Measurements from ENCODE around the gene IQGAP2.

The IQGAP2 gene

DNA sequence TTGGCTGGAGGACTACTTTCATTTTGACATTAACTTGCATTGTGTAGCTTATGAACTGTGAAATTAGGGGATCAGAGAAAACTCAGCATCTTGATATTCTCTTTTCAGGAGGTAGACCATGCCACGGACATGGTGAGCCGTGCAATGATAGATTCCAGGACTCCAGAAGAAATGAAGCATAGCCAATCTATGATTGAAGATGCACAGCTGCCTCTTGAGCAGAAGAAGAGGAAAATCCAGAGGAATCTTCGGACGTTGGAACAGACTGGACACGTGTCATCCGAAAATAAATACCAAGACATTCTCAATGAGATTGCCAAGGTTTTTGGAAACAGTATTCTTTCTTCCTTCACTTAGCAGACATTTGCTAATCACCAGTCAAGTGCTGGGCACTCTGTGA is 292.3 kb downstream of the IQGAP2 start:
- DNase-seq: no peak

DNA sequence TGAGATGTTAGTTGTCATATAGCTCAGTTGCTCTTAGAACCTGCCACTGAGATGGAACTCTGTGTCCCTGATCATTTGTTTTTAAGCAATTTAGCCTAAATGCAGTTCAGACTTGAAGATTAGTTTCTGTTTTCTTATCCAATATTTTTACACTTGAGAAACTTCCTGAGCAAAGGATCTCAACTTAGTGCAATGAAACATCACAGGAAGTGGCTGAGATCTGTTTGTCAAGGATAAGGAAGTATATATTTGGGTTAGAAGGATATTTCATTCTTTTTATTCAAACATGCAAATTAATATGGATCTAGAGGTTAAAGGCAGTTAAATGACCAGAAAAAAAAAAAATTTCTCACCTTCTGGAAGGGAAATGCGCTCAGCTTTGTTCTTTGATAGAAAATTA is 293.2 kb downstream of the IQGAP2 start:
- no peak for DNase-seq

DNA sequence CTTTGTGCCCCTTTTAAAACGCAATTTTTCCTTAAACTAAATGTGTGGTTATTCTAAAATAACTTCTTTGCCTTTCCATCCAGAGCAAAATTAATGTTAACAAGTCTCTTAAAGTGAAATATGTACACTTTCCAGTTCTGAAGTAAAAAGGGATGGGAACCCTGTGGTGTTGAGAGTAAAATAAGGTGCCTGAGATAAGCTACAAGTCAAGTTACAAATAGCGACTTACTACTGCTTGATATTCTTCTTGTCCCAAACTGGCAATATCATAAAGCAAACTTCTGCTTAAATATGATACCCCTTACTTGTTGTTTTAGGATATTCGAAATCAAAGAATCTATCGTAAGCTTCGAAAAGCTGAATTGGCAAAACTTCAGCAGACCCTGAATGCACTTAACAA is 294.6 kb downstream of the IQGAP2 start:
- no peak for DNase-seq

DNA sequence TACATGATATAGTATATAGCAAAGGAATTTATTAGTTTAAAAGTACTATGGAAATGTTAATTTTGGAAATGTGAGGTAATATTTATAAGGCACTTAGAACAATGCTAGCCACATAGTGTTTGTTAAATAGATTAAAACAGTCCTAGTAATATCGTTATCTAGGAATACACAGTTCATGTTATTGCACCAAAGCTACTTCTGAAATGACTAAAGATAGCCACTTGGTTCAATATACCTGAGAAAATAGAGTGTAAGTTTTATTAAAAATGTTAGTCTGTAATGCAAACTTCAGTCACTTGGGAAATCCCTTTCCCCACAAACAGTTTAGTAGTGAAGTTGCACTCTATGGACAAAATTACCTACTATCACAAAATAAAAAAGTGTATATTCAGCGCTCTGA is 297.5 kb downstream of the IQGAP2 start:
- no peak for DNase-seq

DNA sequence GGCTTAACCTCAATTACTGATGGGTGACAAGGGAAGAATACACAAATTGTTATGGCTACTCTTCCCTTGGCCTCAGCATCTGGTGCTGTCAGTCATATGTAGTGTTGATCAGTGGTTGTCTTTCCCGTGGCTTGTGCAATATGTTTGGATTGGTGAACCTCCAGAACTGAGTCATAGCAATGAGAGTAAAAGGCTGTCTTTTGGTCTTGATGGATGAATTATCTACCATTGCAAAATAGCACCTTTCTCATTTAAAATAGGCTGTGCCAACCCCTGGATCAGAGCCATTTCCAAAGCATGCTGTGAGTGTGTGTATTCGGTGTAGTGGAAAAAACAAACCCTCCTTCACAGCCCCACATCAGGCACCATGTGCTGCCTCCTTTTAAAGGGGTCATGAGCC is 298.2 kb downstream of the IQGAP2 start:
- DNase-seq: no peak

DNA sequence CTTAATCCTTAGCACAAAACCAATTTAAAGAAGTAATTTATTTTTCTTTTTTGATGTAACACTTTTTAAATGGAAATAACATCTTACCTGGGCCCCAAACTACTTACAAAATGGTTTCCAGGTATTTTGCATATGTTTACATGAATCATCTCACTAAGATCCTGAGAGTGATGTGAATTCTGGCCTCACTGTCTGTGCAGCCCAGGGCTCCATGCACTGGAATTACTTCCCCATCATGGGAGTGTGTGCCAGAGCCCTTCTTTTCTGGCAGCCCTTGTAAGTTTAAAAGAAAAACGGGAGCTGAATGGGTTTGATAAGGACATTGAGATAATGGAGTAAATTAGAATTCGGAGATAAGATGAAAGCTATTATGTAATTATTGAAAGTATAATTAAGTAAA is 300.6 kb downstream of the IQGAP2 start:
- no peak for DNase-seq

DNA sequence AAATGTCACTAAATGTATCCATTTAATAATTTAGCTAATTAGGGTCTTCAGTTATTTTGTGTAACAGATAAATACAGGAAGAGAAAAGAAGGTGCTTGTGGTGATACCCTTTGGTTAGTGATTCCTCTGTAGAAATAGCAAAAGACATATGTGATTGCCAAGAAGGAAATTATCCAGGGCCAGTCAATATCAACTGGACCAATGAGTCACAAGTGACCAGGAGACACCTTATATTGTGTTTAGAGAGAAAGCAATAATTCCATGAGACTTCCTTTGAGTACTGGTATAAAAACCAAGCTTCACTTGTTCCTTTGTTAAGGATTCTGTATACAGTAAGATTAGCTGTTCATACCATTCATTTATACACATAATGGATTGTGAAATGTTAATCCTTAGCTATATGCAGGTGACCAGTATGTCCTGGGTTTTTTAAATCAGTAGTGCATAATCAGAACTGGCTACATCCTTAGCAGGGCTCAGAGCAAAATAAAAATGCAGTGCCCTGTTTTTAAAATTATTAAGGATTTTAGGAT is 301.1 kb downstream of the IQGAP2 start:
- DNase-seq: no peak

DNA sequence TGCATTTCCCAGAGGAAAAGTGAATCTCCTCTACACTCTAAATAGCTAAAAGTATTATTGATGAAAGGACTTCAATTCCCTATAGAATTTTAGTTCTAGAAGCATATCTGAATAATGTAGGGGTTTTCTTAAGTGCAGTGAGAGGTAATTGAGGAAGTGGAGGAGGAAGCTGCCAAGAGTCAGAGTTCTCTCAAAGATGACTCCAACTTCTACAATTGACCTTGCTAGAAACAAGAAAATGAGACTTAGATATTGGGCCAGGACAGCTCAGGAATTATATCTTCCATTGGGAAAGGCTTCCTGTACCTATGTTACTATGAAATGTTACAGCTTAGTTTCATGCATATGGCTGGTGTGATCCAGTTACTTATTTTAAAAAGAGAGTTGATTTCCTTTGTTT is 302.5 kb downstream of the IQGAP2 start:
- no peak for DNase-seq

DNA sequence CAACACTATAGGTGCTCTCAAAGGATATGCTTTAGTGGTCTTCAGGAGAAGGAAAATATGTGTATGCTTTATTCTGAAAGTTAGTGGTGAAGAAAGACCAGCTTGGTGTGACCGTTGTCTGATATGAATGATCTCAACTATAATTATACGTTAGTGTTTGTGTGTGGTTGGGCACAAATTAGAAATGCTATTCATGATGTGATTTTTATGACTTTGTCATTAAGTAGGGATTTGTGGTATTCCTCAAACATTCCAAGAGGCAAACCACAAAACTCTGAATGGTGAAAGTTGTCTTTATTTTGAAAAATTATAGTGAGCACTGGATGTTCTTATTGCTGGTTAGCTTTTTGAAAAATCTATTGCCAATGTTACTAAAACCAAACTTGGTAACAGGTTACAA is 306.7 kb downstream of the IQGAP2 start:
- DNase-seq: no peak

DNA sequence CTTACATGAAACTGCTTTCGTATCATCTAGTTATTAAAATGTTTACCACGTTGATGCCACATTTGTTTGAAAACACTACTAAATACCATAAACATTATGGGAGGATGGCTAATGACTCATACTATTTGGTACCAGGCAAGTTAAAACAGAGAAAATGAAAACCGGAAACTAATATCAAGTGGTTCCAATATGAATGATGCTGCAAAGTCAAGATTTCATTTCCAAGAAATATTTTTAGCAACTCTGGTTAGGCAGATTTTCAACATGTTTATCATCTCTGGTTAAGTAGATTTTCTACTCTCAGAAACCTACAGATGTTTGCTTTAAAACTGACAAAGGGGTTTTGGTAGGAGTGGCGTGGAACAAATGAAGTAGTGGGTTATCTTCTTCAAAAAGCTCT is 307.9 kb downstream of the IQGAP2 start:
- no peak for DNase-seq

DNA sequence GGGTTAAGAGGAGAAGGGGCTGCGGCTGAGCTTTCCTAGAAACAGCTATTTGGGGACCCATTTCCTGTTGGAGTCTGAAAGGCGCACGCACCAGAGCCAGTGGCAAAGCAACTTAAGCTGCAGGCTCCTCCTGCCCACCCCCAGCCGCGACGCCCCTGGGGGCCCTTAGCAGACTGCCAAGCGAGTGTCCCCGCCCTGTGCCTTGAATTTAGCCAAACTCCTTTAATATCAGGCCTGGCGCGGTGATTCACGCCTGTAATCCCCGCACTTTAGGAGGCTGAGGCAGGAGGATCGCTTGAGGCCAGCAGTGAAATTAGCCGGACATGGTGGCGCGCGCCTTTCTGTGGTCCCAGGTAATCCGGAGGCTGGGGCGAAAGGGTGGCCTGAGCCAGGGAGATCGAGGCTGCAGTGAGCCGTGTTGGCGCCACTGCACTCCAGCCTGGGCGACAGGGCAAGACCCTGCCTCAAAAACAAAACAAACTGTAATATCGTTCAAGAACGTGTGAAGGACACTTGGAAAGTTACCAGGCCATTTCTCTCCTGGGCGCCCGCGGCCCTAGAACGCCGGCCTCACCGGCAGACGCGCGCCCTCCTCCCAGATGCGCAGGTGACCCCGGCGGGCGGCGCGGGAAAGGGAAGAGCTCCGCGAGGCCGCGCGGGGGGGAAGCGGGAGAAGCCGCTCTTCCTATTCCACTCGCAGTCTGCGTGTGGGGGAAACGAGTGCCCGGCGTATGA is 311.8 kb downstream of the IQGAP2 start:
- peak; percentile 64 for DNase-seq

DNA sequence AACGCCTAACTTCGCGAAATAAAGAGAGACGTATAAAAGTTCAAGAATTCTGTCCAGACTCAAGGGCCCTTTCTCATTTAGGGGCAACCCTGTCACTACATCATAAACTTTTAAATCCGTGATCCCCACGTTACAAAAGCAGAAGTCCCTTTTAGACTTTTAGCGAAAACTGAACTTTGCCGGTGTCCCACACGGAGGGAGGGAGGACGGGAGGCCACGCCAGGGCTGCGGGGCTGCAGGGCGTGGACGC is 312.3 kb downstream of the IQGAP2 start:
- DNase-seq: no peak

DNA sequence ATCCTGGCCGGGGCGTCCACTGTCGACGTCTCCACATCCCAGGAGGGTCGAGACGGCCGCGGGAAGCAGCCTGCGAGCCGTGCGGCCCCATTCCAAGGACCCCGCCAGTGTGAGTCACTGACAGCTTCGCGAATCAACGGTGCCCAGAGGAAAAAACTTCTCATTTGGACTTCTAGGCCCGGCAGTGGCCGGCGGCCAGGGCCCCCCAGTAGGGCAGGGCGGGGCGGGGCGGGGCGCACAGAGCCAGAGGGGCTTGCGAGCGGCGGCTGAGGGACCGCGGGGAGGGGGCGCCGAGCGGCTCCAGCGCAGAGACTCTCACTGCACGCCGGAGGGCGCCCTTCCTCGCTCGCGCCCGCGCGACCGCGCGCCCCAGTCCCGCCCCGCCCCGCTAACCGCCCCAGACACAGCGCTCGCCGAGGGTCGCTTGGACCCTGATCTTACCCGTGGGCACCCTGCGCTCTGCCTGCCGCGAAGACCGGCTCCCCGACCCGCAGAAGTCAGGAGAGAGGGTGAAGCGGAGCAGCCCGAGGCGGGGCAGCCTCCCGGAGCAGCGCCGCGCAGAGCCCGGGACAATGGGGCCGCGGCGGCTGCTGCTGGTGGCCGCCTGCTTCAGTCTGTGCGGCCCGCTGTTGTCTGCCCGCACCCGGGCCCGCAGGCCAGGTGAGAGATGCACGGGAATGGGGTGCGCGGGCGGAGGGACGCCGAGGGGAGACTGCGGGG is 312.8 kb downstream of the IQGAP2 start, which contains the start of gene F2R:
Gene F2R (plus strand): TSS at position 391 of the 720 bp plus-strand sequence. CDS start 182 bp downstream, at position 573.
- DNase-seq: peak; percentile 75

DNA sequence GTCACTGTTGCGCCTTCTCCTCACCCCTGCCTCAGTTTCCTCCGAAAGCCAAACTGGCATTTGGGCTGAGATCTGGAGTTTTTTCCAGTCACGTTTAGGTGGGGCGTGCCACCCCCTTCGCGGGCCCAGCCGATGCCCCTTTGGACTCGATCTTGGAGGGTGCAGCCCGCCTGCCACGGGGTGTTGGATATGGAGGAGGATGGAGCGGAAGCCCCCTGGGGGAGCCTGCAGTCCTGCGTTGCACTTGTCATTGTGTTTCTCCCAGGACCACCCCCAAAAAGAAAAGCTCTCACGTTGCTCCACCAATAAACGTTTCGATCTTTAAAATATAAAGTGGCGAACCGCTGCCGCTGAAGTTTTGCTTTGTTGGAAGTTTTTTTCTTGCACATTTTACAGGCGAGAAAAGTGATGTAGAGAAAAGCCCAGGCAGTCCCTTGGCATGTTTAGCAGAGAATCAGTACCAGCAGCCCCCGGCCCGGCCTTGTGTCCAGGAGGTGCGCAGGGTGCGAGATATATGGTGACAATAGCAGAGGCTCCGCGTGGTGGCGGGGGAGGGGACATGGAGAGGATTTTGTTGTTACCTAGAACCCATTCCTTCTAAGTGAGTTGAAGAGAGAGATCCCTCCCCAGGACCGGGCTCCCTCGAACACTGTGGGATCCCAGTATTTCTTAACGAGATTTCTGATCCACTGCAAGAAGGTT is 313.5 kb downstream of the IQGAP2 start:
- DNase-seq: no peak

DNA sequence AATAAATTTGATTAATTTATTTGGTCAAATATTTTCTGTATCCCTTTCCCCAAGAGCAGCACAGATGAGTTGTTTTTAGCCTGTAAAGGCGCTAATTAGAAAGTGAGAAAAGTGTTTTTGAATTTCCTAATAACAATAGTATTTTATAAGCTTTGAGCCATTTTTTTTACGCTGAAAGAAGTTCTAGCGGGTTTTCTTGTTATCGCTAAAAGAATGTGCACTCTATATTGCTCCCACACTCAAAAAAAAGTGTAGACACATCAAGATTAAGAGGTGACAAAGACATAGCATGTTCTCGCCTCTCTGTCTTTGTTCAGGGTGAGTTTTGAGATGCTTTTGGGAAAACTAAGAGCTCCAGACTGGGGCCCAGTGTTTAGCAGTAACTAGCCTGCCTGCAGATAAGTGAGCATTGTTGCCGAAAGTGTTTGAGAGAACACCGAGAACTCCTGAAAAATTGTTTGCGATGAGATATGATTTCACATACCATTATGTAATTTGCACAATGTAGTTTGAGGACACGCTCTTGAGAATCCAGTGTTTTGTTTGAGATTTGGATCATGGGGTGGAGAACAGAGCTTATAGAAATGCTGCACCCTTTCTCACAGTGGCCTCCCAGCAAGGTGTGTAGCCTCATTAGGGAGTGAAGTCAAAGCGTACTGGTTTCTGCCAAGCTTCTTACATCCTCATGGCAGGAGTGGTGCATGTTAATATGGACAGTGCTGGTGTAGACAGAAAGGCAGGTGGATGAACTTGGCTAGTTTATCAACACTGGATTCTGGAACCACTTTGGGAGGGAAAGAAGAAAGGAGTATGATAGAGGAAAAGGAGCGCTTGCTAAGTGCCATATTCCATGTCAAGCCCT is 314.4 kb downstream of the IQGAP2 start:
- no peak for DNase-seq

DNA sequence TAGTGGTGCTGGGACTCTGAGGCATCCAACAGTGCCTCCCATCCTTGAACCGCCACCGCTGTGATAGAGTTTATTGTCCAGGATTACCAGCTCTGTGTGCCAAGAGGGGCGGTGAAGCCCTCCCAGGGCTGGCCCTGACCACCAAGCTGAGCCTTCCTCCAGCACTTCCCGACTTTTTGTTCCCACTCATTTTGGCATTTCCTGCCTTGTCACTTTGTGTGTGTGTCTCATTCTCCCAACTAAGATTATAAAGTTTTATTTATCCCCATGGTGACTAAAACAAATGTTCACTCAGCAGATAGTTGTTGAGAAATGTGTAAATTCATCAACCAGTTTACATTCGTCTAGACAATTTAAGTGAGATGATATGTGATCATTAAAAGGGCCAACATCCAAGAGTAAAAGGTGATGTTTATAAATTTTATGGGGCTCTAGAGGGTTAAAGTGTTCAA is 315.3 kb downstream of the IQGAP2 start:
- no peak for DNase-seq

DNA sequence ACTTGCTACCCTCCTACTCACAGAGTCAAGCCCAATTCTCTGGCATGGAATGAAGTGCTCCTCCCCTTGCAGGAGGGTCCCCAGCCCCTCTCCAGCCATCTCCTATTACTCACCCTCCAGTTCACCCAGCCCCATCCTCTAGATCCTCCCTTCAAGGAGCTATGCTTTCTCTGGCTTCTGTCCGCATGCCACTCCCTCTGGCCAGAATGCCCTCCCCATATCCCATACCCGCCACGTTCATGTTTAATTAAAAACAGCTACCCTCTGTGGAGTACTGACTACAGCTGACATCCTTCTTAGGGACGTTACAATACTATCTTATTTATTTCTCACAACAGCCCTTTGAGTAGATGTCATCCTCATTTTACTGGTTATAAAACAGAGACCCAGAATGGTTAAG is 315.8 kb downstream of the IQGAP2 start:
- DNase-seq: no peak

DNA sequence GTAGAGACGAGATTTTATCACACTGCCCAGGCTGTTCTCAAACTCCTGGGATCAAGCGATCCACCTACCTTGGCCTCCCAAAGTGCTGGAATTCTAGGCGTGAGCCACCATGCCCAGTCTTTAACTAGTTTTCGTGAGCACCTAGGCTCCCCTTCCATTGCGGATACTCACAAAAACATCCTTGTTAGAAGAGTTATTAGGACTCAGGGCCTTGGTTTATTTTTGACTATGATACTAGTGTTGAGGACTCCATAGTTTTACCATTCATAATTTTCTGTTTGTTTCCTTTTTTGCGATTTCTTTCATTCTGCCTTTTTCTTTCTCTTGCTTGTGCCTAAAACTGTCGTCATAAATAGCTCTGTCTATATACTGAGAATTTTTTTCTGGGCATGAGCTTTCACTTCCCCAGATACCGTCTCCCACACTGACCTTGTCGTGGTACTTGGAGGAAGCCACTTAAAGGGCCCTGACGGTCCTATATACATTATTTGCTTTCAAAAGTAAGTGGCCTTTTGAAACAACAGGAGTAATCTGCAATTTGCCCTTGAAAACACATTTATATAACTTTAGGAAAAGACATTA is 318.0 kb downstream of the IQGAP2 start:
- no peak for DNase-seq

DNA sequence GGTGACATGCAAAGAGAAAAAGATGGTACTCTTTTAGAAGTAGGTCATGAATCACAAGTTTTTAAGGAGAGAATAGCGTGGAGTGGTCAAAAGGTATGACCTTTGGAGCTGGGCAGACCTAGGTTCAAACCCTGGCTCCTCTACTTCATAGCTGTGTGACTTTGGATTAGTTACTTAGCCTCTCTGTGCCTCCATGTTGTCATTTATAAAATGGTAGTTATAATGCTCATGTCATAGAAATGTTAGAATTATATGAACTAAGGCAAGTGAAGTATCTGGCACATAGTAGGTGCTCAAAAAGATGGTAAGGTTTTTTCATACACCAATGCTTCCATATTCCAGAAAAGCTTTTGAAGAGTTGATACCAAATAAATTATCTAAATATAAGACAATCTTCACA is 320.2 kb downstream of the IQGAP2 start:
- no peak for DNase-seq

DNA sequence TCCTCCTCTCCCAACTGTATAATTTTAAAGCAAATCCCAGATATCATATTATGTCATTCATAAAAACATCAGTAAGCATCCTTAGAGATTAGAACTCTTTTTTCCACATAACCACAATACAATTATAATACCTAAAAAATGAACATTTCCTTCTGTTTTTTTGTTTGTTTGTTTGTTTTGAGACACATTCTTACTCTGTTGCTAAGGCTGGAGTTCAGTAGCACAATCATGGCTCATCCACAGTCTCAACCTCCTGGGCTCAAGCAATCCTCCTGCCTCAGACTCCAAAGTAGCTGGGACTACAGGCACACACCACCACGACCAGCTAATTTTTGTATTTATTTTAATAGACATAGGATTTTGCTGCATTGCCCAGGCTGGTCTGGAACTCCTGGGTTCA is 320.8 kb downstream of the IQGAP2 start:
- DNase-seq: no peak

DNA sequence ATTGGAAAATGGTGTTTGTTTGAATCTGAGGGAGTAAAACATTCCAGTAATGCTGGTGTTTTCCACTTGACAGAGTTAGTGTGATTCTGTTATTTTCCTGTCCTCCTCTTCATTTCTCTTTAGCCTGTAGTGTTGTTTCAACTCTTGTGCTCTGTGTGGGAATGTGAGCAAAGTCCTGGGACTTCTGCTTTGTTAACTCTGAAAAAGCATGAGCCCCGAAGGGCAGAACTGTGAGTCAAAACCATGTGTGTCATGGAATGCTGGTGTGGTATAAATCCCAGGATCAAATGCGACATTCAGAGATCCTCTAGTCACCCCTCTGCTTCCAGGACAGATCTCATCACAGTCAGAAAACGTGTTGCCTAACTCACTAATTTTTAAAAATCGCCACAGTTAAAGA is 321.8 kb downstream of the IQGAP2 start:
- DNase-seq: no peak

DNA sequence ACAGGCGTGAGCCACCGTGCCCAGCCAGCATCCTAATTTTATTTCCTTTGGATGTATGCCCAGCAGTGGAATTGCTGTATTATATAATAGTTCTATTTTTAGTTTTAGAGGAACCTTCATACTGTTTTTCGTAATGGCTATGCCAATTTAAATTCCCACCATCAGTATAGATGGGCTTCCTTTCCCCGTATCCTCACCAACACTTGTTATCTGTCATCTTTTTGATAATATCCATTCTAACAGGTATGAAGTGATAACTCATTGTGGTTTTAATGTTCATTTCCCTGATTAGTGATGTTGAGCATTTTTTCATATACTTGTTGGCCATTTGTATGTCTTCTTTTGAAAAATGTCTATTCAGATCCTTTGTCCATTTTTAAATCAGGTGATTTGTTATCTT is 325.9 kb downstream of the IQGAP2 start:
- no peak for DNase-seq
